Ascending aorta (tissue), 2 donors: ENCODE data around the gene ZNF311. TPM values are rescaled to one million over a fixed set of nuclear protein-coding genes. Genes with fewer than 3 reads are reported as not detected.

Source experiments
- DNase-seq, 2 donors: peaks; one replicate each; pipeline ENCODE4 v3.0.0-alpha.2; 2019; ENCODE audit warnings: low spot score in 2 of 2
- H3K27ac ChIP-seq, 2 donors: fragments of 200-600 bp; sonication (generic); one replicate each; pipeline ENCODE4 v1.5.1; 2016 to 2017; ENCODE audit warnings: mild to moderate bottlenecking in 1 of 2
- H3K27me3 ChIP-seq: fragments of 200-600 bp; sonication (generic); one replicate; pipeline ENCODE4 v1.5.1; 2017
- H3K36me3 ChIP-seq, 2 donors: fragments of 200-600 bp; sonication (generic); one replicate each; pipeline ENCODE4 v1.5.1; 2016
- H3K4me1 ChIP-seq, 2 donors: fragments of 200-600 bp; sonication (generic); one replicate each; pipeline ENCODE4 v1.5.1; 2016 to 2017; ENCODE audit warnings: mild to moderate bottlenecking in 1 of 2
- H3K4me3 ChIP-seq, 2 donors: fragments of 200-600 bp; sonication (generic); one replicate each; pipeline ENCODE4 v1.5.1; 2016 to 2017; ENCODE audit warnings: mild to moderate bottlenecking in 1 of 2
- H3K9me3 ChIP-seq, 2 donors: fragments of 200-600 bp; sonication (generic); one replicate each; pipeline ENCODE4 v1.5.1; 2016
- CTCF ChIP-seq, 3 experiments: fragments of 200-600 bp in 2 of 3; fragments of 450-650 bp in 1 of 3; sonication (generic) in 2 of 3; IDR thresholded peaks; one replicate each; pipeline ENCODE4 v1.5.1; 2016 to 2019; ENCODE audit warnings: antibody characterized with exemption in 3 of 3, mild to moderate bottlenecking in 1 of 3, moderate library complexity in 1 of 3
- intact Hi-C: fragments of 100-400 bp; cut with DNase I; formaldehyde crosslinking; loops from one replicate; pipeline ENCODE4 v1.15.1; 2023
- total RNA-seq: library from RNA; depleted of rRNA; stranded (reverse); fragments of >200 nt; gene quantifications from one replicate; pipeline ENCODE4 v1.1.0, GENCODE V29; 2016

The ZNF311 gene
- total RNA-seq, 1 donor from 2014 or later, result not detected

- DNase-seq, result no peak
- Histone ChIP-seq H3K27ac (no peak overlapping the region), H3K27me3 (peaks cover 5% of the 10 kb centered on the region), H3K36me3 (no peaks in the 10 kb centered on the region), H3K9me3 (no peaks in the 10 kb centered on the region), H3K4me1 (peaks cover 0 to 2% of the 10 kb centered on the region in 2 donors), H3K4me3 (peak overlapping the region; percentile 31 to 50)
- intact Hi-C loops, result loop anchor here (5.0 to 10.0 kb wide), 3 partner anchors 93 to 1110 kb away; partner anchors contain the start of gene TRIM27
- TF ChIP-seq CTCF (IDR thresholded peaks at IDR 0.05), result no peak
These were observed 9.9 kb upstream of the ZNF311 start for GRCh38 chr6:29014729-29015608.

GRCh38 chr6:29011276-29011734, 6.2 kb upstream of the ZNF311 start:
- DNase-seq, result peak in 1 of 2 donors; percentile 67
- peak overlapping the region; percentile 25 to 41 for H3K27ac ChIP-seq
- intact Hi-C loops, result loop anchor here (10.0 kb wide), 2 partner anchors 147 to 1107 kb away; no protein-coding TSS in a partner anchor
- no peaks in the 10 kb centered on the region for H3K9me3 ChIP-seq
- no peaks in the 10 kb centered on the region for H3K36me3 ChIP-seq
- peaks cover 0 to 2% of the 10 kb centered on the region in 2 donors for H3K4me1 ChIP-seq
- no peak for TF ChIP-seq CTCF (IDR thresholded peaks at IDR 0.05)
- H3K4me3 ChIP-seq, result peak overlapping the region; percentile 55 to 61
- peaks cover 5% of the 10 kb centered on the region for H3K27me3 ChIP-seq

- Histone ChIP-seq H3K36me3 (no peaks in the 10 kb centered on the region), H3K27ac (no peak overlapping the region), H3K27me3 (peaks cover under 1% of the 10 kb centered on the region), H3K9me3 (no peaks in the 10 kb centered on the region), H3K4me1 (peaks cover 0 to 8% of the 10 kb centered on the region in 2 donors), H3K4me3 (no peak overlapping the region)
- intact Hi-C loops, result no loop called here
- no peak for DNase-seq
- TF ChIP-seq CTCF (IDR thresholded peaks at IDR 0.05), result no peak
These were observed 4.2 kb upstream of the ZNF311 start for GRCh38 chr6:29009358-29009757.

- Histone ChIP-seq H3K36me3 (no peaks in the 10 kb centered on the region), H3K27me3 (no peaks in the 10 kb centered on the region), H3K27ac (no peak overlapping the region), H3K4me1 (peaks cover 0 to 8% of the 10 kb centered on the region in 2 donors), H3K9me3 (no peaks in the 10 kb centered on the region), H3K4me3 (no peak overlapping the region)
- intact Hi-C loops, result no loop called here
- no peak for DNase-seq
- TF ChIP-seq CTCF (IDR thresholded peaks at IDR 0.05), result no peak
These were observed 3.0 kb upstream of the ZNF311 start for GRCh38 chr6:29008089-29008488.

- DNase-seq, result no peak
- Histone ChIP-seq H3K27ac (no peak overlapping the region), H3K4me1 (no peaks in the 10 kb centered on the region), H3K27me3 (no peaks in the 10 kb centered on the region), H3K36me3 (no peaks in the 10 kb centered on the region), H3K9me3 (no peaks in the 10 kb centered on the region), H3K4me3 (no peak overlapping the region)
- no peak for TF ChIP-seq CTCF (IDR thresholded peaks at IDR 0.05)
- intact Hi-C loops, result no loop called here
These were observed 8.1 kb downstream of the ZNF311 start for GRCh38 chr6:28996844-28997510.
